WTC11 (cell line): ENCODE measurements around the gene TMEFF1. TPM values are rescaled to one million over a fixed set of nuclear protein-coding genes. Genes with fewer than 3 reads are reported as not detected.

Experiments used
- ATAC-seq: fragments of 200-7000 bp; cut with Tn5 transposase; 2 replicates; pipeline ENCODE4 v1.10.0; 2021; ENCODE audit warnings: mild to moderate bottlenecking, moderate library complexity
- CTCF ChIA-PET: fragments of 300-600 bp; sonication (Branson Sonifier 250); formaldehyde crosslinking; loops from one replicate; lab custom pipeline; 2021; ENCODE audit warnings: antibody characterized with exemption; lab: Charles Lee
- POLR2A ChIA-PET: fragments of 350-600 bp; sonication (Branson Sonifier 250); formaldehyde crosslinking; loops from one replicate; lab custom pipeline; 2021; ENCODE audit warnings: antibody characterized with exemption; lab: Charles Lee
- DNase-seq: peaks from one replicate; pipeline ENCODE4 v3.0.0; 2021; ENCODE audit warnings: low spot score
- H3K27ac Mint-ChIP-seq: 2 replicates; pipeline ENCODE4 v1.8.0; 2021; ENCODE audit warnings: mixed read lengths
- H3K27me3 Mint-ChIP-seq: 2 replicates; pipeline ENCODE4 v1.8.0; 2021; ENCODE audit warnings: low read depth, mild to moderate bottlenecking, moderate library complexity, mixed read lengths
- H3K36me3 Mint-ChIP-seq: 2 replicates; pipeline ENCODE4 v1.8.0; 2021; ENCODE audit warnings: mixed read lengths
- H3K4me1 Mint-ChIP-seq: 2 replicates; pipeline ENCODE4 v1.8.0; 2022; ENCODE audit warnings: mixed read lengths
- H3K4me3 Mint-ChIP-seq: 2 replicates; pipeline ENCODE4 v1.8.0; 2021; ENCODE audit warnings: mild to moderate bottlenecking, moderate library complexity, mixed read lengths
- H3K9me3 Mint-ChIP-seq: 2 replicates; pipeline ENCODE4 v1.8.0; 2021; ENCODE audit warnings: mixed read lengths
- AFF4 ChIP-seq: sonication (generic); formaldehyde crosslinking; IDR thresholded peaks from 2 replicates; pipeline ENCODE4 v1.8.1; 2023; ENCODE audit warnings: mild to moderate bottlenecking, missing genetic modification reagents, borderline replicate concordance
- E2F1 ChIP-seq: sonication (generic); formaldehyde crosslinking; IDR thresholded peaks from 2 replicates; pipeline ENCODE4 v1.8.0; 2022; ENCODE audit warnings: mild to moderate bottlenecking, missing genetic modification reagents
- E2F5 ChIP-seq: sonication (generic); formaldehyde crosslinking; IDR thresholded peaks from 2 replicates; pipeline ENCODE4 v1.8.1; 2022; ENCODE audit warnings: mild to moderate bottlenecking, moderate library complexity, missing genetic modification reagents
- FOXJ3 ChIP-seq: sonication (generic); formaldehyde crosslinking; IDR thresholded peaks from 2 replicates; pipeline ENCODE4 v1.9.0; 2021; ENCODE audit warnings: missing genetic modification reagents, mild to moderate bottlenecking, borderline replicate concordance
- FOXK1 ChIP-seq: sonication (generic); formaldehyde crosslinking; IDR thresholded peaks from 2 replicates; pipeline ENCODE4 v1.8.0; 2022; ENCODE audit warnings: mild to moderate bottlenecking, moderate library complexity, missing genetic modification reagents
- HMGXB4 ChIP-seq: sonication (generic); formaldehyde crosslinking; IDR thresholded peaks from 2 replicates; pipeline ENCODE4 v1.8.1; 2023; ENCODE audit warnings: mild to moderate bottlenecking, moderate library complexity, missing genetic modification reagents
- MAX ChIP-seq: sonication (generic); formaldehyde crosslinking; IDR thresholded peaks from 2 replicates; pipeline ENCODE4 v1.8.0; 2022; ENCODE audit warnings: mild to moderate bottlenecking, missing genetic modification reagents
- MLX ChIP-seq: sonication (generic); formaldehyde crosslinking; IDR thresholded peaks from 2 replicates; pipeline ENCODE4 v1.8.1; 2023; ENCODE audit warnings: mild to moderate bottlenecking, missing genetic modification reagents, moderate library complexity
- MXD4 ChIP-seq: fragments of 250-450 bp; sonication (Bioruptor Pico); IDR thresholded peaks from 2 replicates; pipeline ENCODE4 v1.8.0; 2021; ENCODE audit warnings: mild to moderate bottlenecking, moderate library complexity, borderline replicate concordance
- NFE2L1 ChIP-seq: sonication (generic); formaldehyde crosslinking; IDR thresholded peaks from 2 replicates; pipeline ENCODE4 v1.8.1; 2023; ENCODE audit warnings: missing genetic modification reagents
- PRRX2 ChIP-seq: fragments of 250-450 bp; sonication (Bioruptor Pico); IDR thresholded peaks from 2 replicates; pipeline ENCODE4 v1.8.0; 2021; ENCODE audit warnings: mild to moderate bottlenecking
- RELA ChIP-seq: sonication (generic); formaldehyde crosslinking; IDR thresholded peaks from 2 replicates; pipeline ENCODE4 v1.8.1; 2022; ENCODE audit warnings: missing genetic modification reagents, mild to moderate bottlenecking, borderline replicate concordance
- TP53 ChIP-seq: sonication (generic); formaldehyde crosslinking; IDR thresholded peaks from 2 replicates; pipeline ENCODE4 v1.8.1; 2023; ENCODE audit warnings: mild to moderate bottlenecking, missing genetic modification reagents
- USF2 ChIP-seq: sonication (generic); formaldehyde crosslinking; IDR thresholded peaks from 2 replicates; pipeline ENCODE4 v1.8.1; 2023; ENCODE audit warnings: mild to moderate bottlenecking, missing genetic modification reagents, moderate library complexity
- ZNF281 ChIP-seq: sonication (generic); formaldehyde crosslinking; IDR thresholded peaks from 2 replicates; pipeline ENCODE4 v1.8.0; 2023; ENCODE audit warnings: mild to moderate bottlenecking, missing genetic modification reagents
- ZNF317 ChIP-seq: sonication (generic); formaldehyde crosslinking; IDR thresholded peaks from 2 replicates; pipeline ENCODE4 v1.8.1; 2023; ENCODE audit warnings: low read depth, mild to moderate bottlenecking, moderate library complexity, missing genetic modification reagents, borderline replicate concordance
- ZNF423 ChIP-seq: fragments of 250-450 bp; sonication (Bioruptor Pico); IDR thresholded peaks from 2 replicates; pipeline ENCODE4 v2.1.2; 2022; ENCODE audit warnings: mild to moderate bottlenecking, moderate library complexity
- ZNF512 ChIP-seq: sonication (generic); formaldehyde crosslinking; IDR thresholded peaks from 2 replicates; pipeline ENCODE4 v1.8.1; 2022; ENCODE audit warnings: missing genetic modification reagents, borderline replicate concordance
- total RNA-seq: library from RNA; stranded (reverse); gene quantifications from 3 replicates; pipeline ENCODE4 v1.2.3, GENCODE V29; 2021

Gene TMEFF1
- total RNA-seq, 1 experiment from 2014 or later: 62.7 TPM

- H3K4me3 Mint-ChIP-seq: peak overlapping the region; percentile 16; the same call in 1 of the 2 replicates
- ChIA-PET POLR2A (no interaction called here), CTCF (interaction anchor here (0.9 kb wide), 1 partner anchor 9 kb away, joined by 3 read pairs; no protein-coding TSS in a partner anchor)
- H3K4me1 Mint-ChIP-seq: peaks cover 28% of the 10 kb centered on the region
- no peaks in the 10 kb centered on the region for H3K27me3 Mint-ChIP-seq
- 0 out of 2 replicates have a peak, but pooled peaks cover 2% of the 10 kb centered on the region for H3K36me3 Mint-ChIP-seq
- ATAC-seq: no peak
- H3K27ac Mint-ChIP-seq: peak overlapping the region; percentile 8; the same call in 1 of the 2 replicates
- DNase-seq: no peak
- no peaks in the 10 kb centered on the region for H3K9me3 Mint-ChIP-seq
- TF ChIP-seq MAX (CRISPR knock-in tag) (no peak), HMGXB4 (no peak), TP53 (CRISPR knock-in tag) (no peak), FOXJ3 (CRISPR knock-in tag) (no peak), ZNF512 (no peak), MXD4 (CRISPR knock-in tag) (no peak), RELA (CRISPR knock-in tag) (no peak), USF2 (CRISPR knock-in tag) (no peak), ZNF281 (no peak), PRRX2 (CRISPR knock-in tag) (no peak), AFF4 (CRISPR knock-in tag) (no peak), ZNF317 (CRISPR knock-in tag) (no peak), ZNF423 (CRISPR knock-in tag) (no peak), FOXK1 (CRISPR knock-in tag) (no peak), MLX (CRISPR knock-in tag) (no peak), E2F5 (no peak), E2F1 (CRISPR knock-in tag) (no peak), NFE2L1 (no peak)
These were observed 43.9 kb upstream of the TMEFF1 start for GRCh38 chr9:100428871-100429654.
